Measurements from ENCODE around the gene CMKLR1. TPM values are rescaled to one million over a fixed set of nuclear protein-coding genes. Genes with fewer than 3 reads are reported as not detected.

Gene CMKLR1
- total RNA-seq, 4 donors from 2014 or later, result 1.1 to 7.5 (median 3.7) TPM

GRCh38 chr12:108260969-108261368 lies 78.1 kb downstream of the CMKLR1 start:
- TF ChIP-seq CTCF (IDR thresholded peaks at IDR 0.05), result no peak
- no peak for TF ChIP-seq POLR2A (IDR thresholded peaks at IDR 0.05)
- H3K4me3 ChIP-seq (ENCODE audit: low read depth, poor library complexity, severe bottlenecking), result no peak overlapping the region
- intact Hi-C loops (cut with DNase I; ENCODE audit: low total_unique reads), result no loop called here
- DNase-seq (ENCODE audit: low spot score in 2 of 2), result no peak

- no peak overlapping the region for H3K4me3 ChIP-seq (ENCODE audit: low read depth, poor library complexity, severe bottlenecking)
- intact Hi-C loops (cut with DNase I; ENCODE audit: low total_unique reads), result no loop called here
- TF ChIP-seq POLR2A (IDR thresholded peaks at IDR 0.05), result no peak
- TF ChIP-seq CTCF (IDR thresholded peaks at IDR 0.05), result no peak
- DNase-seq (ENCODE audit: low spot score in 2 of 2), result no peak
- WGBS, 2 donors, result 57% methylated on average over 3 of the region's 3 CpGs
Measured at GRCh38 chr12:108260039-108260438, 79.1 kb downstream of the CMKLR1 start.

- H3K4me3 ChIP-seq (ENCODE audit: low read depth, poor library complexity, severe bottlenecking), result no peak overlapping the region
- DNase-seq (ENCODE audit: low spot score in 2 of 2), result no peak
- TF ChIP-seq POLR2A (IDR thresholded peaks at IDR 0.05) (no peak), CTCF (IDR thresholded peaks at IDR 0.05) (no peak)
- 65 to 73% methylated on average over 4 of the region's 4 CpGs for WGBS, 2 donors
- intact Hi-C loops (cut with DNase I; ENCODE audit: low total_unique reads), result no loop called here
Measured at GRCh38 chr12:108257610-108258106, 81.5 kb downstream of the CMKLR1 start.

GRCh38 chr12:108257004-108257403 lies 82.1 kb downstream of the CMKLR1 start:
- intact Hi-C loops (cut with DNase I; ENCODE audit: low total_unique reads), result no loop called here
- DNase-seq (ENCODE audit: low spot score in 2 of 2), result no peak
- TF ChIP-seq POLR2A (IDR thresholded peaks at IDR 0.05) (no peak), CTCF (IDR thresholded peaks at IDR 0.05) (no peak)
- WGBS, 2 donors, result 37 to 38% methylated on average over 3 of the region's 3 CpGs
- H3K4me3 ChIP-seq (ENCODE audit: low read depth, poor library complexity, severe bottlenecking), result no peak overlapping the region

GRCh38 chr12:108255252-108255602 lies 83.9 kb downstream of the CMKLR1 start:
- no peak overlapping the region for H3K4me3 ChIP-seq (ENCODE audit: low read depth, poor library complexity, severe bottlenecking)
- 62 to 82% methylated on average over 3 of the region's 3 CpGs for WGBS, 2 donors
- intact Hi-C loops (cut with DNase I; ENCODE audit: low total_unique reads), result no loop called here
- no peak for DNase-seq (ENCODE audit: low spot score in 2 of 2)
- TF ChIP-seq POLR2A (IDR thresholded peaks at IDR 0.05) (no peak), CTCF (IDR thresholded peaks at IDR 0.05) (no peak)

- intact Hi-C loops (cut with DNase I; ENCODE audit: low total_unique reads), result no loop called here
- TF ChIP-seq POLR2A (IDR thresholded peaks at IDR 0.05), result no peak
- TF ChIP-seq CTCF (IDR thresholded peaks at IDR 0.05), result no peak
- WGBS, 2 donors, result 49 to 60% methylated on average over 13 of the region's 13 CpGs
Measured at GRCh38 chr12:108254517-108255251, 84.4 kb downstream of the CMKLR1 start.

More at GRCh38 chr12:108254517-108255251, 84.4 kb downstream of the CMKLR1 start:
- H3K4me3 ChIP-seq (ENCODE audit: low read depth, poor library complexity, severe bottlenecking), result no peak overlapping the region
- DNase-seq (ENCODE audit: low spot score in 2 of 2), result no peak

Measured in lower leg skin (tissue), 4 donors.